K562 (cell line): Measurements from ENCODE around the gene FBXO9. TPM values are rescaled to one million over a fixed set of nuclear protein-coding genes. Genes with fewer than 3 reads are reported as not detected.

Experiments
- ATAC-seq: fragments of 200-7000 bp; cut with Tn5 transposase; 3 replicates; pipeline ENCODE4 v1.9.1; 2020; ENCODE audit warnings: moderate library complexity
- BruUV-seq: library from RNA; stranded (reverse); fragments of 400-500 nt; replicated peaks from 2 replicates; lab custom pipeline; 2021; lab: Mats Ljungman, UMichigan
- CTCF ChIA-PET: fragments of 300-600 bp; formaldehyde crosslinking; extraction: SDS; loops from one replicate; lab custom pipeline; 2021; ENCODE audit warnings: low intra/inter-chr PET ratio; lab: Yijun Ruan, JAX
- POLR2A ChIA-PET: fragments of 300-600, 350-650 bp; sonication (Branson Sonifier 250); formaldehyde crosslinking; extraction: SDS; loops from one replicate; lab custom pipeline; 2021; ENCODE audit warnings: antibody characterized with exemption, inconsistent platforms; lab: Yijun Ruan, JAX
- DNase-seq, 4 experiments: peaks; one replicate each; pipeline versions ENCODE4 v3.0.0 to v3.0.0-alpha.2; 2011 to 2018; ENCODE audit warnings: low spot score in 3 of 4, mixed read lengths in 3 of 4; ENCODE audit errors: extremely low read depth in 1 of 4
- FAIRE-seq: peaks from 2 replicates; lab custom pipeline; 2011; peaks lifted over from hg19 to GRCh38; lab: Jason Lieb, UNC
- H2AFZ ChIP-seq: 2 replicates; pipeline ENCODE4 v1.6.0; 2011; ENCODE audit warnings: low read depth, low read length, control low read depth, inconsistent platforms
- H3K27ac ChIP-seq: fragments of 200-600 bp; 3 replicates; pipeline ENCODE4 v1.8.0; 2011; ENCODE audit warnings: low read depth, mild to moderate bottlenecking, control low read depth, inconsistent platforms, low read length, moderate library complexity, mixed read lengths; ENCODE audit errors: extremely low read depth
- H3K27me3 ChIP-seq, 2 experiments: fragments of 300-600 bp in 1 of 2; 2 replicates in 1 of 2; 3 replicates in 1 of 2; pipeline versions ENCODE4 v1.6.0 to v1.8.0; 2011; ENCODE audit warnings: inconsistent platforms in 2 of 2, low read length in 2 of 2, mild to moderate bottlenecking in 1 of 2, mixed read lengths in 1 of 2, moderate library complexity in 1 of 2; ENCODE audit not compliant: control insufficient read depth in 2 of 2, insufficient read depth in 2 of 2
- H3K36me3 ChIP-seq: fragments of 300-600 bp; 3 replicates; pipeline ENCODE4 v1.8.0; 2011; ENCODE audit warnings: mild to moderate bottlenecking, low read length, inconsistent platforms; ENCODE audit not compliant: control insufficient read depth, insufficient read depth
- H3K4me1 ChIP-seq, 2 experiments: fragments of 200-600 bp in 1 of 2; replicated peaks in 1 of 2; 2 replicates in 1 of 2; 3 replicates in 1 of 2; pipeline versions ENCODE4 v1.5.1 to v1.8.0; 2011; ENCODE audit warnings: inconsistent platforms in 2 of 2, low read length in 2 of 2, mild to moderate bottlenecking in 1 of 2, mixed read lengths in 1 of 2, moderate library complexity in 1 of 2; ENCODE audit not compliant: control insufficient read depth in 2 of 2, insufficient read depth in 2 of 2
- H3K4me2 ChIP-seq: 2 replicates; pipeline ENCODE4 v1.6.1; 2011; ENCODE audit warnings: low read length, control low read depth, inconsistent platforms, mixed read lengths; ENCODE audit not compliant: insufficient read depth
- H3K4me3 ChIP-seq: fragments of 200-600 bp; sonication (generic), shearing (Covaris generic); 2 replicates; pipeline ENCODE4 v1.5.1; 2016; ENCODE audit warnings: control low read depth, inconsistent platforms
- H3K79me2 ChIP-seq: fragments of 200-600 bp; 3 replicates; pipeline ENCODE4 v1.8.0; 2011; ENCODE audit warnings: low read length, inconsistent platforms; ENCODE audit not compliant: control insufficient read depth, insufficient read depth
- H3K9ac ChIP-seq, 2 experiments: 2 replicates each; pipeline versions ENCODE4 v1.6.0 to v1.6.1; 2011; ENCODE audit warnings: low read depth in 2 of 2, low read length in 2 of 2, control low read depth in 1 of 2, inconsistent platforms in 1 of 2, mild to moderate bottlenecking in 1 of 2, mixed read lengths in 1 of 2; ENCODE audit not compliant: insufficient read depth in 1 of 2
- H3K9me1 ChIP-seq: one replicate; pipeline ENCODE4 v1.6.0; 2011; ENCODE audit warnings: inconsistent platforms, mild to moderate bottlenecking, low read length, moderate library complexity; ENCODE audit not compliant: control insufficient read depth, insufficient read depth
- H3K9me3 ChIP-seq: replicated peaks from 2 replicates; pipeline ENCODE4 v1.5.1; 2011; ENCODE audit warnings: low read depth, low read length, inconsistent platforms; ENCODE audit not compliant: control insufficient read depth, insufficient read depth
- H4K20me1 ChIP-seq: replicated peaks from 2 replicates; pipeline ENCODE4 v1.6.1; 2011; ENCODE audit warnings: low read length, inconsistent platforms, mixed read lengths; ENCODE audit not compliant: control insufficient read depth, insufficient read depth
- ERF ChIP-seq: fragments of 450-650 bp; formaldehyde crosslinking; IDR thresholded peaks from 2 replicates; pipeline ENCODE4 v1.4.0; 2020; ENCODE audit warnings: mild to moderate bottlenecking, mixed read lengths
- HDAC2 ChIP-seq: fragments of 450-650 bp; IDR thresholded peaks from 2 replicates; pipeline ENCODE4 v1.6.1; 2016; ENCODE audit warnings: mild to moderate bottlenecking
- HSF4 ChIP-seq: fragments of 250-450 bp; sonication (Bioruptor Pico); IDR thresholded peaks from 2 replicates; pipeline ENCODE4 v2.1.2; 2022; ENCODE audit warnings: mild to moderate bottlenecking, moderate library complexity, borderline replicate concordance
- NR4A1 ChIP-seq, 2 experiments: fragments of 250-450 bp in 1 of 2; fragments of 450-650 bp in 1 of 2; sonication (Bioruptor Pico) in 1 of 2; IDR thresholded peaks; 2 replicates each; pipeline versions ENCODE4 v1.4.0 to v1.6.1; 2016 to 2020; ENCODE audit warnings: mild to moderate bottlenecking in 2 of 2, missing compliant biosample characterization in 1 of 2, missing genetic modification characterization in 1 of 2, moderate library complexity in 1 of 2
- TSC22D4 ChIP-seq: fragments of 450-650 bp; IDR thresholded peaks from 2 replicates; pipeline ENCODE4 v1.6.1; 2016; ENCODE audit warnings: missing genetic modification characterization, missing biosample characterization, control low read depth
- YBX1 ChIP-seq: fragments of 450-650 bp; IDR thresholded peaks from 2 replicates; pipeline ENCODE4 v1.7.1; 2016; ENCODE audit warnings: mild to moderate bottlenecking
- ZBTB1 ChIP-seq: sonication (generic); formaldehyde crosslinking; IDR thresholded peaks from 2 replicates; pipeline ENCODE4 v1.8.1; 2023; ENCODE audit warnings: missing genetic modification reagents, low read depth, mild to moderate bottlenecking, borderline replicate concordance
- ZNF41 ChIP-seq: fragments of 250-450 bp; sonication (Bioruptor Pico); conservative IDR thresholded peaks from 2 replicates; pipeline ENCODE4 v1.4.0; 2020; ENCODE audit warnings: mild to moderate bottlenecking
- whole genome bisulfite sequencing: fragments of 100-300 bp; shearing (Covaris generic); methylation state at CpG from one replicate; pipeline ENCODE4 v1.1.6; 2016; ENCODE audit warnings: low coverage, mixed read lengths; ENCODE audit not compliant: insufficient coverage; ENCODE audit errors: missing lambda C conversion rate; 5-methylcytosine and 5-hydroxymethylcytosine counted together
- in situ Hi-C: fragments of 300-500 bp; cut with MboI; formaldehyde crosslinking; loops from 4 replicates; pipeline ENCODE4 v1.15.0; 2018; ENCODE audit warnings: inconsistent platforms, mixed read lengths
- intact Hi-C: fragments of 100-400 bp; cut with micrococcal nuclease; formaldehyde crosslinking; loops from 2 replicates; pipeline ENCODE4 v1.14.2; 2022
- polyA plus RNA-seq, 8 experiments: library from polyadenylated mRNA; depleted of rRNA in 4 of 8; stranded (reverse) in 5 of 8; unstranded in 3 of 8; fragments of >200 nt; fragmentation: Nextera tagmentation in 2 of 8; fragmentation: Illumina TruSeq in 1 of 8; extraction: Ambion mirVana in 2 of 8; extraction: Trizol in 1 of 8; gene quantifications; 2 replicates each; pipeline versions ENCODE4 v1.2.1 to v1.2.3, GENCODE V29; 2011 to 2014; ENCODE audit warnings: inconsistent platforms in 1 of 8, missing spikeins in 1 of 8
- total RNA-seq, 7 experiments: library from RNA; depleted of rRNA in 6 of 7; stranded (reverse); fragments of >200 nt in 6 of 7; fragmentation: Illumina TruSeq in 2 of 7; extraction: Trizol in 2 of 7; gene quantifications; 2 replicates each; pipeline versions ENCODE4 v1.2.1 to v1.2.3, GENCODE V29; 2011 to 2021; ENCODE audit warnings: low replicate concordance in 1 of 7

The FBXO9 gene
- total and polyA plus RNA-seq, 9 of the 15 experiments (the other 6 are each of a cell fraction or from before 2014, with no cell fraction given), result 10.1 to 85.3 (median 51.4) TPM

DNA sequence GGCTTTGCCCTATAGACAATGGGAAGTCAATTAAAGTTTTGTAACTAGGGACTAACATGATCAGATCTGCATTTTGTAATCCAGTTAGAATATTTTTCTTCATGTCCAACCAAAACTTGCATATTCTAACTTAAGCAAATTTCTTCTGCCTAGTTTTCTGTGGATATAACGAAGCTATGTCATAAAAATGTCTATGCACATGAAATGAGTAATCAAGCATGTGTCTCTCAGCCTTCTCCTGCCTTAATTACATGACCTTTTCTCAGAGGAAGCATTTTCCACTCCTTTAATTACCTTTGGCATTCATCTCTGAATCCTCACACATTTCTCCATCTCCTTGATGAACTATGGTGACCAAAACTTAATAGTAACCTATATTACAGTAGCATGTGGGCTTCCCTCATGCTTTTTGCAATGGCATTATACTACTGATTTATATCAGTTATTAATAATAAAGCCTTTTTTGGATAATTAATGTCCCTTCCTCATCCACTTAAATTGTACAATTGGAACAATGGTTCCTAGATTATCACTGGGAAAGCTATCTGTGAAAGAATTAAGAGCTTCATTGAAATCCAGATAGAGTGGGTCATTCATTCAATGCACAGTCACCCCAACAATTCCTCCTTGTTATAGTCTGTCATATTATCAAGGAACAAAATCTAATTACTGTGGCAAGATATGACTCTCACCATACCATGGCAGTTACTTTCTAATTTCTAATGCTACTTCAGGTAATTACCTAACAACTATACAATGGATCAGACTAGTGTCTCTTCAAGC is 19.1 kb upstream of the FBXO9 start:
- TF ChIP-seq NR4A1 (CRISPR knock-in tag; IDR thresholded peaks at IDR 0.05), result no peak
- no peak for TF ChIP-seq NR4A1 (tag; IDR thresholded peaks at IDR 0.05)
- no peak for TF ChIP-seq ZBTB1
- no peak for TF ChIP-seq HDAC2
- TF ChIP-seq TSC22D4 (tag), result no peak
- no peak for TF ChIP-seq HSF4 (CRISPR knock-in tag)
- TF ChIP-seq ZNF41 (CRISPR knock-in tag), result no peak
- no peak for TF ChIP-seq ERF (CRISPR knock-in tag)
- TF ChIP-seq YBX1, result no peak
- TF ChIP-seq, all 486 proteins: peak for 0
- Histone ChIP-seq H3K27me3 (no peaks in the 10 kb centered on the region), H2AFZ (no peak overlapping the region), H3K4me2 (no peak overlapping the region), H4K20me1 (no peaks in the 10 kb centered on the region), H3K9ac (no peak overlapping the region), H3K36me3 (peaks cover under 1% of the 10 kb centered on the region; the same call in 1 of the 3 replicates), H3K27ac (no peak overlapping the region), H3K9me3 (no peaks in the 10 kb centered on the region), H3K9me1 (no peaks in the 10 kb centered on the region), H3K79me2 (no peaks in the 10 kb centered on the region), H3K4me1 (peaks cover 0 to 16% of the 10 kb centered on the region in 2 experiments; a peak in 3 of 5 replicates), H3K4me3 (no peak overlapping the region)
- FAIRE-seq (no peak), ATAC-seq (no peak), DNase-seq (no peak)
- WGBS, result 28% methylated on average over 1 of the region's 1 CpG
- CTCF ChIA-PET, result no interaction called here
- in situ Hi-C loops, result no loop called here
- no TSS peak for BruUV-seq
- POLR2A ChIA-PET, result interaction anchor here (1.5 kb wide), 1 partner anchor 10 kb away, joined by 4 read pairs; no protein-coding TSS in a partner anchor
- intact Hi-C loops, result no loop called here
